NCI-H2029 (cell line): ENCODE measurements around the gene FOXP2.

ENCODE experiments used
- DNase-seq: peaks from one replicate; lab custom pipeline; 2025; lab: John Stamatoyannopoulos, UW

The FOXP2 gene

DNA sequence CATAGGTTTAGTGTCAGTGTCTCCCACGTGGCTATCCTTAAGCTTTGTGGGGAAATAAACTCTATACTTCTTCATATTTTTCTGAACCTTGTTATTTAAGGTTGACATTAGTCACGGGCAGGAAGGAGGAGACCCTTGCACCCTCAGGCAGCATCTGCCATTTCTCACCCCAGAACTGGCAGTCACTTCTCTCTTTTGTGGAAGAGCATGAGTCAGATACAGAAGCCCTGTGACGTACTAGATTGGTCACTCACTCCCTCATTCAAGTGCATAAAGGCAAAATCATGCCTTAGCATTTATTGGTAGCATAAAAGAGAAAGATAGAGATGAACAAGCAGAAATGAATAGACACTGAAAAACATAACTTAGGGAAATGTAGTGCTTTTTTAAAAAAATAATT is 301.3 kb downstream of the FOXP2 start:
- DNase-seq = no peak

DNA sequence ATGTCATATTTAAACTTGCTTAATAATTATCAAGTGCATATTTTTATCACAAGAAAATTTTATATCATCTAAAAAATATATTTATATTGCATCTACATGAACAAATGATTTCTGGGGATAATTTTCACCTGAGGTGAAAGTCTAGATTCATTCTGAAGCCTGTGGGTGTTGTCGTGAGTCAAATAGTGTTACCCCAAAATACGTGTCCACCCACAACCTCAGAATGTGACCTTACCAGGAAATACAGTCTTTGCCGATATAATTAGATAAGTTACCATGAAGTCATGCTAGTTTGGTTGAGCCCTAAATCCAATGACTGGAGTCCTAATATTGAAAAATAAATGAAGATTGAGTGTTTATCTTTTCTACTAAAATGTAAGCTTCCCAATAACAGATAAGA is 304.2 kb downstream of the FOXP2 start:
- no peak for DNase-seq

GRCh38 chr7:114720725-114721124 is 306.1 kb downstream of the FOXP2 start:
- DNase-seq = no peak

GRCh38 chr7:114722562-114722961 is 307.9 kb downstream of the FOXP2 start:
- DNase-seq = no peak

- no peak for DNase-seq
These were observed 308.7 kb downstream of the FOXP2 start for GRCh38 chr7:114723308-114723707.

- peak; percentile 3 for DNase-seq
These were observed 325.5 kb downstream of the FOXP2 start for GRCh38 chr7:114740095-114740494.

DNA sequence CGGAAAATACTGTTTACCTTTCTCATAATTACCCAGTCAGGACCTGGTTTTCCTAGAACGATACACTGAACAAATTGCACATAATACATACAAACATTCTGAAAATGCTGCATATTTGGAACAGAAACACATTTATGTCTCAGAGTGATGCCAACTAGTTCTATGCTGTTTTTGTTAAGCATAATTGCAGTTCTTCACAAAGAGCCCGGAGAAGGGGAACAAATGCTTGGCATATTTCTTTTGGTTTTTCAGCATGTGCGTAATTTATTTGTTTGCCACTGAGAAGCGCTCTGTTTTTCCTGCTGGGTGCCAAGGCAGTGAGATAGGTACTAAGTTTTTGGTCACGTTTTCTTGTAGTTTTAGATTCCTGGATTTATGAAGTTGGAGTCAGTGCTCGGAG is 326.3 kb downstream of the FOXP2 start:
- no peak for DNase-seq

DNA sequence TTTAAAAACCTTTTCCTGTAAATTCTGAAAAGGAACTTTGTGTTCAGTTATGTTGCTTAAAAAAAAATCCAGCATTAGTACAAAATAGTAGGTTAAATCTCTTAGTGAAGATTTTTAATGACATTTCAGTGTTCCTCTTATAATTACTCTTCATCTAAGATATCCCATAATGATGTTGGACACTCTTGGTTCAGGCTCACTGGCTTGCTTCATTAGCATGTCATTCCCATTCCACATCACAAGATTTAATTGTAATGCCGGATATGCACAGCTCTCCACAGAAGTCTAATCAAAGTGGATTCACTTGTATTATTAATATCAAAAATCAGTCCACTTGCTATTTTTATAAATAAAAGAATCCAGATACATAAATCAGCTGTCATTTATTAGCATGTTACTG is 327.3 kb downstream of the FOXP2 start:
- no peak for DNase-seq
